22Rv1 (cell line): ENCODE results near the gene STX18.

ENCODE experiments used
- ZFX ChIP-seq: fragments of 450-650 bp; IDR thresholded peaks from 2 replicates; pipeline ENCODE4 v1.6.1; 2017; ENCODE audit warnings: antibody characterized with exemption, borderline replicate concordance
- TF ChIP-seq, protein P1 (sequence below): fragments of 450-650 bp; IDR thresholded peaks from 2 replicates; pipeline ENCODE4 v1.5.1; 2017; ENCODE audit warnings: mild to moderate bottlenecking

DNA sequence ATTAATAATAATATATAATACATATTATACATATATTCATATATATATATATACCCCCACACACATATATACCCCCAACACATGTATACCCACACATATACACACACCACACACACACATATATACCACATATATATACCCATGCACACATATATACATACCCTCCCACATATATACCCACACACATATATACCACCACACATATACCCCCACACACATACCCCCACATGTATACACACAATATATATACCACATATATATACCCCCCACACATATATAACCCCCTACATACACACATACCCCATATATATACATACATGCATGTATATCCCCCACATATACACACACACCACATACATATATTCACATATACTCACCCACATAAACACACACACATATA, 103.0 kb downstream of the STX18 start:
- TF ChIP-seq, protein P1, sequence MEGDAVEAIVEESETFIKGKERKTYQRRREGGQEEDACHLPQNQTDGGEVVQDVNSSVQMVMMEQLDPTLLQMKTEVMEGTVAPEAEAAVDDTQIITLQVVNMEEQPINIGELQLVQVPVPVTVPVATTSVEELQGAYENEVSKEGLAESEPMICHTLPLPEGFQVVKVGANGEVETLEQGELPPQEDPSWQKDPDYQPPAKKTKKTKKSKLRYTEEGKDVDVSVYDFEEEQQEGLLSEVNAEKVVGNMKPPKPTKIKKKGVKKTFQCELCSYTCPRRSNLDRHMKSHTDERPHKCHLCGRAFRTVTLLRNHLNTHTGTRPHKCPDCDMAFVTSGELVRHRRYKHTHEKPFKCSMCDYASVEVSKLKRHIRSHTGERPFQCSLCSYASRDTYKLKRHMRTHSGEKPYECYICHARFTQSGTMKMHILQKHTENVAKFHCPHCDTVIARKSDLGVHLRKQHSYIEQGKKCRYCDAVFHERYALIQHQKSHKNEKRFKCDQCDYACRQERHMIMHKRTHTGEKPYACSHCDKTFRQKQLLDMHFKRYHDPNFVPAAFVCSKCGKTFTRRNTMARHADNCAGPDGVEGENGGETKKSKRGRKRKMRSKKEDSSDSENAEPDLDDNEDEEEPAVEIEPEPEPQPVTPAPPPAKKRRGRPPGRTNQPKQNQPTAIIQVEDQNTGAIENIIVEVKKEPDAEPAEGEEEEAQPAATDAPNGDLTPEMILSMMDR = no peak
- TF ChIP-seq ZFX = no peak
